Dermis microvascular lymphatic vessel endothelial cell (primary cell): ENCODE data around the gene NKAIN1. TPM values are rescaled to one million over a fixed set of nuclear protein-coding genes. Genes with fewer than 3 reads are reported as not detected.

Experiments
- DNase-seq, 2 donors: peaks; one replicate each; pipeline versions ENCODE4 v3.0.0 to v3.0.0-alpha.2; 2010; ENCODE audit warnings: low read depth in 2 of 2
- total RNA-seq: library from RNA; depleted of rRNA; stranded (reverse); fragments of >200 nt; gene quantifications from 2 replicates; pipeline ENCODE4 v1.2.1, GENCODE V29; 2014

NKAIN1 gene
- total RNA-seq, 1 donor from 2014 or later, result not detected

DNA sequence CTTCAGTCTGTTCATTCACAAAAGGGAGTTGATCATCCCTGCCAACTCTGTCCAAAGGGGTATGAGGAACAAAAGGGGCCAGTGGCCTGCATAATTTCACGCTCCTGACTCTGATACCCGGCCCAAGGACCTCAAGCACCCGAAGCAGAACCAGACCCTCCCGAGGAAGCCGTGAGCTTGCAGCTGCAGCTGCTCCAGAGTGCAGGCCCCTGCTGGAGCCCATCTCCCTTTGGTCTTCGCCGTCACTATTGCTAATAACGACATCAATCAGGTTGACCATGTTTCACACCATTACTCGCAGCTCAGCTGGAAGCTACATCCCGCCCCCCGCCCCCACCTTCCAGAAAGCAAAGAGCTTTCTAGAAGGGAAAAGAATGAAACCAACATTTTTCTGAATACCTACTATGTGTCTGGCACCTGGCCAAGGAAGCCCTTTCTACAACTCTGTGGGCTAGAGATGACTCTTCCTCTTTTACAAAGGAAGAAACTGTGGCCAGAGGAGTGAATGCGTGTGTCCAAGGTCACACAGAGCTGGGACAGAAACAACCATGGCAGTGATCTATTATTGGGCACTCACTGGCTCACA lies 5.5 kb downstream of the NKAIN1 start:
- DNase-seq, result no peak

DNA sequence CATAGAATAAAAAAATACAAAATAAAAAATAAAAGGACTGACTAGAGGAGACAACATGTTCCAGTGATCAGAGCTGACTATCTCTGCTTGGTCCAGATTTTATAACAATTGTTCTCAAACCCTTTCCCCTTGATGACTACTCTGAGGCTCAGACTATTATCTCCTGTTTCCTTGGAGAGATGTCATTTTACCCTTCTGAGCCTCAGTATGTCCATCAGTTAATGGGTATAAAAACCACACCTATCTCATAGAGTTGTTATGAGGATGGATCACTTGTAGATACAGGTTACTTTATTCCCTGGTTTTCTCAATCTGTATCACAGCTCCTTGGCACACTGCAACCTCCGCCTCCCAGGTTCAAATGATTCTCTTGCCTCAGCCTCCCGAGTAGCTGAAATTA lies 7.0 kb downstream of the NKAIN1 start:
- no peak for DNase-seq

DNA sequence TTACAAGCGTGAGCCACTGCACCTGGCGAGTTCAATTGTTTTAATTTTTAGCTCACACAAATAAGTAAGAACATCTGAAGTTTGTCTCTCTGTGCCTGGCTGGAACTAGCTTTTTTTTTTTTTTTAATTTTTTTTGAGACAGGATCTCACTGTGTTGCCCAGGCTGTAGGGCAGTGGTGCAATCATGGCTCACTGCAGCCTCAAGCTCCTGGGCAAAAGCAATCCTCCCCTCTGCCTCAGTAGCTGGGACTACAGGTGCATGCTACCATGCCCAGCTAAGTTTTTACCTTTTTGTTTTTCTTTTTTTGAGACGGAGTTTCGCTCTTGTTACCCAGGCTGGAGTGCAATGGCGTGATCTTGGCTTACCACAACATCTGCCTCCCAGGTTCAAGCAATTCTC lies 7.9 kb downstream of the NKAIN1 start:
- no peak for DNase-seq

DNA sequence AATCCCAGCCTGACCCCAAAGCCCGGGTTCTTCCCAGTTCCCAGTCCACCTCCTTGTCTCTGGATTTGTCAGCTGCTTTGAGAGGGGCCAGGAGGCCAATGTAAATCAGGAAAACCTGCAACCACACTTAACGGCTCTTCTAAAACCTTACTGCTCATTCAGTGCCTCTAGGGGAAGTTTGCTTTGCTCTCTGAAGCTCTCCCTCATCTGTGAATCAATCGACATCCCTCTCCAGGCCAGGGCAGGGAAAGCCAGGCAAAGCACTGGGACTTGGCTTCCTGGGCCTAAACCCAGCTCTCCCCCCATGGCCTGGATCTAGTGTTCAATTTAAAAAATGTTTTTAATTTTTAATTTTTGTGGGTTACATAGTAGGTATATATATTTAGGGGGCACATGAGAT lies 9.3 kb downstream of the NKAIN1 start:
- DNase-seq, result no peak

DNA sequence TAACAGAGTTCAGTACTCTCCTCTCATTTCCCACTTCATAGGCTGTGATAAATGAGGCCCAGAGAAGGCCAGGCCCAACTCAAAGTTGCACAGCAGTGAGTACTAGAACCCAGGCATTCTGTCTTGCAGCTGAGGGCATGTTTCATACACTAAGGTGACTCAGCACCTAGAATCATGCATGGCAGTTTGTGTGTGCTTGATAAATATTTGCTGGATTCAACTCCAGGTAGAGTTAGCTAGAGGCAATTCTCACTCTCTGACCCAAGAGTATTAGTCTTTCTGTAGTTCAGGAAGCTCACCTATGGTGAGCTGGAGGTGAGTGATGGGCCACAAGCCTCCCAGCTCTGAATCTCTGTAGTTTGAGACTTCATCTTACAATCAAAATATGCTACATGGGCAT lies 10.7 kb downstream of the NKAIN1 start:
- no peak for DNase-seq

DNA sequence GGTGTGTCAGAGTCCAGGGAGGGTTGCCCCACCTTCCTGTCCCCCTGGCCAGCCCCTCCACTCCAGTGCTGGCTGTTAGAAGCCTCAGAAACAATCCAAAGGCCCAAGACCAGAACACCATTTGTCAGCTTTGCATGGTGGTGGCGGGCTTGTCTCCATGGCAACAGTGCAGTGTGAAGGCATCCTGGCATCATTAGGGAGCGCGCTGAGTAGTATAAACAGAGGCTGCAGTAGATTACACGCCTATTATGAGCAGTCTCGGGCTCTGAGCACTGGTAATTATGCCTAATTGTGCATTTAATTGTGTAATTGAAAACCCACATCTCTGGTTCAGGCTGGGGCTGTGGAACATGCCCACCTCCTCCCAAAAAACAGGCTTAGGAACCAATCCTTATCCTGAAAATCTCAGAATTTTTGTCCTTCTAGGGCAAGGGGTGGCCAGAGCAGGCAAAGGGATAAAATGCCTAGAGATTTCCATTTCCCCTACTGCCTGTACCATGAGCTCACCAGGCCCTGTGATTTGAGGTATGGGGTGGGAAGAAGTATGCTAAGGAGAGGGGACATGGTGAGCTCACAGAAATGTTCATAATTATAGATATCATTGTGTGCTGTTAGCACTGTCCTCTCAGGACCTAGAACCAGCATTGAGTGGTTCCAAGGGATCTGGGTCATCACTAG lies 11.7 kb downstream of the NKAIN1 start:
- no peak for DNase-seq

DNA sequence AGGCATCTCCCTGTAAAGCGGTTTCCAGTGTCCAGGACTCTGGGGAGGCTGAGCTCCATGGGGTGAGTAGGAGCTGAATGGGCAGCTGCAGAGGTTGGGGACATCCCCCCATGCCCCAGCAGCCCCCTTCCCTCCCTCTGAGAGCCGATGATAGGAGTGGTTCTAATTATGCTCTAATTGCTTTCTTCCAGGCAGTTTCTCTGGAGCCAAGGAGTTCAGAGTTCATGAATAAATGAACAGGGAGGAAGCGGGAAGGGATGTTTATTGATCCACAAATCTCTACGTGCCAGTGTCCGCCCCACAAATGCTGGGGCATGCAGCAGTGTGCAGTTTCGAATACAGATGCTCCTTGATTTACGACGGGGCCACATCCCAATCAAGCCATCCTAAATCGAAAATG lies 15.6 kb downstream of the NKAIN1 start:
- no peak for DNase-seq

DNA sequence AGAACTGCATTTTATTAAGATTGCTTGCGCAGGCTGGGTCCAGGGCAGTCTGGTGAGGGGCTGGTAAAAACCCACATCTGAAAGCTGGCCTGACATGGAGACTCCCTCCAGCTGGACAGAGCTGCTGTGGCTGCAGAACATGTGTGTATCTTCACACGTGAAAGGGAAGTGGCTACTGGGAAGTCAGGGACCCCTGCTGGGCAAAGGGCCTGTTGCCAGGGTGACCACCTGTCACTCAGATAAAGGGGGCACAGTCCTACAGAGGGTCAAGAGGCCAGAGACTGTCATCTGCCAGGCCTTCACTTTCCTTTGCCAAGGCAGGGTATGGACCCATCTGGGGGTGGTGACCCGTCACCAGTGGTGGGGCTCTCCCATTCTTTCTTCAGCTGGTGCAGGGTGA lies 17.5 kb downstream of the NKAIN1 start:
- DNase-seq, result no peak

DNA sequence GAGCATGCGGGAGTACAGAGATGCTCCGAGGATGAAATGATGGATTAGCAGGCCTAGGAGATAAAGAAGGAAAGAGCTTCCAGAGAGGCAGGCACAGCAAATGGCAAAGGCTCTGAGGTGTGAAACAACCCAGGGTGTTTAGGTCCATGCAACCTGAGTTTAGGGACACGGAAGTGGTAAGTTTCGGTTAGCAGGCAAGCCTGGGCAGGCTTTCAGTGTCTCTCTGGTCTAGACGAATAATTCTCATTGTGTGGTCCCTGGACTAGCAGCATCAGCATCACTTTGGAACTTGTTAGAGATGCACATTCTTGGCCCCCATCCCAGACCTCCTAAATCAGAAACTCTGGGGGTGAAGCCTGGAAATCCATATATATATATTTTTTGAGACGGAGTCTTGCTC lies 18.6 kb downstream of the NKAIN1 start:
- no peak for DNase-seq

DNA sequence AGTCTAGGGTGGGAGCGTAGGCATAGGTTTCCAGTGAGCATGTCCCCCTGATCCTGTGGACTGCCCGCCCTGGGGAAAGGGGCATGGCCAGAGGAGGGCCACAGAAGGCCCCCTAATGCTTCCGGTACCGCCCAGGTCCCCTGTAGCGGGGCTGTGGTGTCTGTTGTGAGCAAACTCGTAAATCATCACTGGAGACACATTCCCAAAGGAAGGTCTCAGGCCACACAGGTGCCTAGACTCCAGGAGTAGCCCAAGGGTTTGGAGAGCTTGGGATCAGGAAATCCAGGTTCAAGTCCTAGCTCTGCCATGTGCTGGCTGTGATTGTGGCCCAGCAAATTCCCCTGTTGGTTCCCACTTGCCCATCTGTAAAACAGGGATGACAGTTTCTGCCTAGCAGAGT lies 20.2 kb downstream of the NKAIN1 start:
- DNase-seq, result no peak

DNA sequence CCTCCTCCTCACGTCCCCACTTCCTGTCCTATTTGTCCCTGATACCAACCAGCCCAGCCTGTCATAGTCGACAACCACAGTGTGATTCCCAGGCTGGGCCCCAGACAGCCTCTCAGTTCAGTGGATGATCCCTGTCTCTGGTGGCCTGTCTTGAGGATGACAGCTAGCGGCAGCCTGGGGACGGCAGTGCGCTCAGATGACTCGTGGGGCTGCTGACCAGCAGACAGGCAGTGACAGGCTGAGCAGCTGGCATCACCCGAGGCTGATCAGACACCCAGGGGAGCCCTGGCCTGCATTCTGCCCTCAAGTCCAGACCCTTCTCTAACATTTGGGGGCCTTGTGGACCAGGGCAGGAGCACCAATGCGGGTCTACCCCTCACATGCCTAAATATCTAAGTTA lies 21.0 kb downstream of the NKAIN1 start:
- DNase-seq, result no peak

DNA sequence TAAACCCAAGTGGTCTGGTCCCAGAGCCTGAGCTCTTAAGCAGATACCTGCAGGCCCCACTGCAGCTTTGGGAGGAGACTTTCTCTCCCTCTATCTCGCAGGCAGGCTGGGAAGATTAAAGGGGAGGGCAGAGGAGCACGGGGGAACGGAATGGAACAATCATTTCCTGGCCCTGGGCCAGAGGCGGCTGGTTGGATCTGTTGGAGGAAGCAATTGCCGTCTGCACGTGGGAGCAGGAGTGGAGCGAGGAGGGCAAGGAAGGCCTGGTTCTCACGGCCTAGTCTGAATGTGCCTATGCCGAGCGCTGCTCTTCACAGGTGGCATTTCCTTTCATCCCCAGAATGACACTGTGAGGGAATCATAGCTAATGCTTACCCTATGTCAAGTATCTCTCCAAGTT lies 23.7 kb downstream of the NKAIN1 start:
- peak; percentile 63 to 89 for DNase-seq

DNA sequence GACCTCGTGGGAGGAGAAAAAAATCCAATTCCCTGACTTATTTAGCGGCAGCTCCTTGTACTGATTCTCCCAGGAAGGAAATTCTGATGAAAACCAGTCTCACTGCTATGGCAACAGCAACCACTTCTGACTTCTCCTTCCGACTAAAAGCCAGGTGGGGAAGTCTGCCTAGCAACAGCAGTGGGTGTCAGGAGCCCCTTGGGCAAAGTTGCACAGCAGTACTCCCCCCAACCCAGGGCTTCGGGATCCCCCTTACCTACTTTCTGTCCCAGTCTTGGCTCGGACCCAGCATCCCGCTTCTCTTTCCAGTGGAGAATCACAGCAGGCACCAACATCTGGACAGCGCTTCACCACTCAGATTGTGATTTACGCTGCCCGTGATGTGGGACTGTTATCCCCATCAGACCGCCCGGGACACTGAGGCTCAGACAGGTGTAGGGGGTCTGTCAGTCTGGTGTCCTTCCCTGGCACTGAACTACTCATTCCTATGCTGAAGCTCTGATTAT lies 24.6 kb downstream of the NKAIN1 start:
- DNase-seq, result no peak

DNA sequence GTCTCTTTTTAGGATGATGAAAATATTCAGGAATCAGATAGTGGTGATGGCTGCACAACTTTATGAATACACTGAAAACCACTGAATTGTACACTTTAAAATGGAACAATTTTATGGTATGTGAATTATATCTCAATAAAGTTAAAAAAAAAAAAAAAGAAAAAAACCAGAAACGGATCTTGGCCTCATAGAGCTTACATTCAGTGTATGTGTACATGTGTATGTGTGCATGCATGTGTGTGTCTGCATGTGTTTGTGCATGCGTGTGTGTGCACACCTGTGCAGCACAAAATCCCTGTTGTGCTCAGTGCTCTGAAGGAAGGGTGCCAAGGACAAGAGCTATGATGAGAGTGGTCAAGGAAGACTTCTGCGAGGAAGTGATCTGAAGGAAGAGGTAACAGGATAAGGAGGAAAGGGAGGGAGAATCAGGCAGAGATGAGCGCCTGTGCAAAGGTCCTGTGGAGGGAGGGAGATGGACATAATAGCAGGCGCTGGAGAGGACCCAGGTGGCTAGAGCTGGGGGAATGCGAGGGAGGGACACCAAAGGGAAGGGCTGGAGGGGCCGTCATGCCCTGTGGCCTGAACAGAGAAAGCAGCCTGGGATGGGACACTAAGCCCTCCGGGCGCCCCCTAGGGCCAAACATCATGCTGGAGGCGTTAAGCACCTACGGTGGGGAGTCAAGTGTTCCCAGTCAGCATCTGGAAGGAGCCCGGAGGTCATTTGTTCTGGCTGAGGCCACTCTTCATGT lies 25.2 kb downstream of the NKAIN1 start:
- no peak for DNase-seq

DNA sequence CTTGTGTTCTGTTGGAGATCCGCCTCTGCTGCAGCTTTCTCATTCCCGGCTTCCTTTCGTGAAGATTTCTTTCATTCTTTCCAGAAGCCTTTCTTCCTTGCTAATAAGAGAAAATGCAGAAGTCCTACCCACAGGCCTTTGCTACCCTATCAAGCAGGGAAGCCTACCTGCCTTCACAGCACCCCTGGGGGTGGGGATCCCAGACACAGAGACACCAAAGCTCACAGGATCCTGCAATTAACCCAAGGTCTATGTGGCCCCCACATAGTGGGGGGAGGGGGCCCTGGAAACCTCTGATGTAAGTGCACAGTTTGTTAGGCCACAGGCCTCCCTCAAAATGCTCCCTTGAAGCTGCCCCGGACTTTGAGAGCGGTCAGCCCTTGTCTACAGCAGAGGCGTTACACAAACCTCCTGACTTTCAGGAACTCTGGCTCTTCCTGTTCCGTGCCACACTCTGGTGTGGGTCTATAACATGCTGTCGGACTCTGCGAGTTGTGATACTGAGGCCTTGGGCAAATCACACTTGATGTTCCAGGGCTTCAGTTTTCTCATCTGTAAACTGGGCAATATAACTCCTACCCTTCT lies 31.2 kb downstream of the NKAIN1 start:
- no peak for DNase-seq

DNA sequence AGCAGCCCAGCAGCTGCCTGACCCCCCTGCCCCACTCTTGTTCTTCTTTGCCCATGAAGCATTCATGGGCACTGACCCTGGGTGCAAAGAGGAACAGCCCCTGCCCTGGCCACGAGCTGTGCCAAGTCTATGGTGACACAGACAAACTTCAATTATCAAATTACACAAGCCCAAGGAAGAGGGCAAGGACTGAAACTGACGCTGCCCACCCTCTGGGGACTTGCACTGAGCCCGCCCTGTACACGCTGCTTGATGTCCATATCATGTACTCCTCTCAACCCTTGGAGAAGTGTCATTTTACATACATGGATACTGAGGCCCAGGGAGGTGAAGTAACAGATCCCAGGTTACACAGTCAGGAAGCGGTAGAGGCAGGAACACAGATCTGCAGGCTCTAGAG lies 32.1 kb downstream of the NKAIN1 start:
- DNase-seq, result no peak

DNA sequence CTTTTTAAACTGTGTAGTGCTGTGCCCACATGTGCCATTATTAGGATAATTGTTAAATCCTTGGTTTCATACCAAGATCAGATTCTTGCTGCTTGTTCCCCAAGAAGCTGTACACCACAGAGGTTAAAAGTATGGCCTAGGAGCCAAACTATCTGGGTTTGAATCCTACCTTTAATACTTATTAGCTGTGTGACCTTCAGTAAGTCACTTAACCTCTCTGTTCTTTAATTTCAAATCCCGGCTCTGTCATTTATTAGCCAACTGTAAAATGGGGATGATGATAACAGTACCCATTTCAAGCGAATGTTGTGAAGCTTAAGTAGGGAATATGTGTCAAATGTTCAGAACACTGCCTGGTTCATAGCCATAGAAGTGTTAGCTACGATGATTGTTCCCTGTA lies 32.6 kb downstream of the NKAIN1 start:
- no peak for DNase-seq

DNA sequence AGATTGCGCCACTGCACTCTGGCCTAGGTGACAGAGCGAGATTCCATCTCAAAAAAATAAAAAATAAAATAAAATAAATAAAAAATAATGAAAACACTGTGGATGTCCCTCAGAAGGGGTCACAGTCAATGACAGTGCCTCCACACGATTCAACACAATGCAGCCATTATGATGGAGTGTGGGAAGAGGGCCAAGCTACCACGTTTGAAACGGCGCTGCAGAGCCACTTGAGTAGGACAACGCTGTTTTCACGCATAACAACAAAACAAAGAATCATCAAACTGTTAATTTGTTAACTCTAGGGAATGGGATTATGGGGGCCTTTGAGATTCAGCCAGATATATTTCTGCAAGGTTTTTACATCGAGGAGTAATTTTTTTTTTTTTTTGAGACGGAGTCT lies 36.5 kb downstream of the NKAIN1 start:
- peak in 1 of 2 donors; percentile 17 for DNase-seq

DNA sequence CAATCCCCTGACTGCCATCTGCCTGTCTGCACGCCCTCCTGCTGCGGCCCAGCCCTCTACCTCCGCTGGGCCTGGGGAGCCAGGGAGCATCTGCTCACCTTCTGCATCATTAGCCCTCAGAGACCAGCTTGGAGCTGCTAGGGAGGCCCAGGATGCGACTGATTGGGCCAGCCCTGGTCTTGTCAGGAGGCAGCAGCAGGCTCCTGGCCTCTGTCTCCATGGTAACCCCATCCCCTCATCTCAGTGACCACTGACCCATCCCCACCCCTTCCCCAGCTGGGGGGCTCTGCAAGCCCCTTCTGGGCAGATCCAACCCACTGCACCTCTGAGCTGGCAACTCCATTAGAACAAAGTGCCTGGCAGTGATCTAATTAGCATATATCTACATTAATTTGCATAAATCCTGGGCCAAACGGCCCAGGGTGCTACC lies 37.7 kb downstream of the NKAIN1 start:
- no peak for DNase-seq

DNA sequence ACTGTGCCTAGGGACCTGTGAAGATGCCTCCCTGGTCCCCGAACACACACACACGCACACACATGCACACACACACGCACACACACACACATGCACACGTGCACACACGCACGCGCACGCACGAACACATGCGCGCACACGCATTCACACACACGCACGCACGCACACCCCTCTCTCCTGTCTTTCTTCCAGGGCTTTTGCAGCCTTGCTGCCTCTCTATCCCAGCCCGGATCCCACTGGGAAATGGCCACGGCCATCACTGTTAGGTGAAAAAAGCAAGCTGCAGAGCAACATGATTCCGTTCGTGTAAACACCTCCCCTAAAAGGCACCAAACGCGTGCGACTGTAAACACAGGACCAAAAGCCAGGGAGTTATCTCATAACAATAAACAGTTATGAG lies 39.7 kb downstream of the NKAIN1 start:
- no peak for DNase-seq

DNA sequence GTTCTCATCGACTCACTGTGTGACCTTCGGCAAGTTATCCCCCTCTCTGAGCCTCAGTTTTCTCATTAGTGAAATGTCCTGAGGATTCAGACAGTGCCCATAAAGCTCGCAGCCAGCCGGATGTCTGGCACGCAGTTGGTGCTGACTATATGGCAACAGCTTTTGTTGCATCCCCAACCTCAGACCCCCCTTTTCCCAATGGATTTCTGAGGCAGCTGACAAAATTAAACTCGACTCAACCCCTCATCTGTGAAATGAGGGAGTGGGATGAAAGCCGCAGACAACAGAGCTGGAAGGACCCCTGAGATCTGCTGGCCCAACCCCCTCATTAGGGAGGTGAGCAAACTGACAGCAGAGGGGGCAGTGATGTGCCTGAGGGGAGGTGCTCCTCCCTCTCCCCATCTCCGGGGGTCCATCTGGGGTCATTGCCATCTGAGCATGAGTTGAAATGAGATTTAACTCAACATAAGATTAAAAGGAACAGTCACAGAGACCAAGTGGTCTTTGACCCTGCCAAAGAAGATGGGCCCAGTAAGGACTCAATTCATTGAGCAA lies 40.4 kb downstream of the NKAIN1 start:
- no peak for DNase-seq

DNA sequence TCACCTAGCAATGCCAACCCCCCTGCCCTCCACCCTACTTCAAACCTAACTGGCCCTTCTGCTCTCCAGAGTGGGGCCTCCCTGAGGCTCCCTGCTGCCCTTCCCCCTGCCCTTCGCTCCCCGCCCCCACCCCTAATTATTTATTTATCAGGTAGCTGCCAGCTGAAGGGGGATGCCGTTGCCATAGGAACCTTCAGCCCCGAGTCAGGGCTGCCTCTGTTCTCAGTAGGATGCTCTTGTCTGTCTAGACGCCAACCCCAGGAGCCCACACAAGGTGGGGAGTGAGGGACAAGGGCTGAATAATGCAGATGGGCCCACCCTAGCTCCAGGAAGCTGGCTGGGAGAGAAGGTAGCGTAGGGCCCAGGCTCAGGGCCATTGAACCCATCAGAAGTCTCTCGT lies 41.1 kb downstream of the NKAIN1 start:
- DNase-seq, result no peak
